HG03108 (cell line): ENCODE measurements around the gene ZNF561.
A peak's percentile ranks its signal among the peaks of the same experiment; 100 is the strongest.
"Not testable (repeated sequence)": the region's sequence is repeated elsewhere in the genome, so short reads cannot be mapped to it uniquely, and the experiment has no call there.

Source experiments
- ATAC-seq: cut with Tn5 transposase; IDR thresholded peaks from one replicate; pipeline ENCODE4 v1.9.1; 2021; ENCODE audit warnings: moderate library complexity; ENCODE audit not compliant: unreplicated experiment

ZNF561 gene

GRCh38 chr19:9621156-9622037 lies at the start of gene ZNF561:
Gene ZNF561, minus strand, starts transcription at chr19:9621232. Its CDS starts 1,776 bp downstream, at chr19:9619456.
- peak; percentile 63 for ATAC-seq

- ATAC-seq: no peak
These were observed 47.5 kb upstream of the ZNF561 start for GRCh38 chr19:9668544-9668943.

GRCh38 chr19:9667898-9668297 lies 46.9 kb upstream of the ZNF561 start:
- no peak for ATAC-seq

DNA sequence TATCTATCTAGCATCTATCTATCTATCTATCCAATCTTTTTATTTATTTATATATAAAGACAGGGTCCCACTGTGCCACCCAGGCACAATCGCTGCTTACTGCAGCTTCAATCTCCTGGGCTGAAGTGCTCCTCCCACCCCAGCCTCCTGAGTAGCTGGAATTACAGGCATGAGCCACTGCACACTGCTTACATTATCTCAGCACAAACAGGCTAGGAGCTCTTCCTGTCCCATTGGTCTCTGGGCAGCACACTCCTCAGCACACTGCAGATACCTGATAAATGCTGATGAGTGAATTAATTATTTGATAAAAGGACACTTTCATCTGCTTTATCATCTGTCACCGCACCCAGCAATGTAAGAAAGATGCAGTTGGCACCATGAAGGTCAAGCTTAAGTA lies 37.7 kb upstream of the ZNF561 start:
- no peak for ATAC-seq

GRCh38 chr19:9653066-9653555 lies 32.1 kb upstream of the ZNF561 start:
- ATAC-seq: not testable (repeated sequence)

GRCh38 chr19:9651464-9651863 lies 30.4 kb upstream of the ZNF561 start:
- not testable (repeated sequence) for ATAC-seq

- no peak for ATAC-seq
These were observed 29.3 kb upstream of the ZNF561 start for GRCh38 chr19:9650345-9650744.

- no peak for ATAC-seq
These were observed 24.4 kb upstream of the ZNF561 start for GRCh38 chr19:9645472-9645871.

- ATAC-seq: no peak
These were observed 23.4 kb upstream of the ZNF561 start for GRCh38 chr19:9644472-9644871.

GRCh38 chr19:9641810-9642209 lies 20.8 kb upstream of the ZNF561 start:
- ATAC-seq: no peak

- ATAC-seq: no peak
These were observed 19.9 kb upstream of the ZNF561 start for GRCh38 chr19:9640956-9641355.

- ATAC-seq: no peak
These were observed 15.0 kb upstream of the ZNF561 start for GRCh38 chr19:9636018-9636417.

DNA sequence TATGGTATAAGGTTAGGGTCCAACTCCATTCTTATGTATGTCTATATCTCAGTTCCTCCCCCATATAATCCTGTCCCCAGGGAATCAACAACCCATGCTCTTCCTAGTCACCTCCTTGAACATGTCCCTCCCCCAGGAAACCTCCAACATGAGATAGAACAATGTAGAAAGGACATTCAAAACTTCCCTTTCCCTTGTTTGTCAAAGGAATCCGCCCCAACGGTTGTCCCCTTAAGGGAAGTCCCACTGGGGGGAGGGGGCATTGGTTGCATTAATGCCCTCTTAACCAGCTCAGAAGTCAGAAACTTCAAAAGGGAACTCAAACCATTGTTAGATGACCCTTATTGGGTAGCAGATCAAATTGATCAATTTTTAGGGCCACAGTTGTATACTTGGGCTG lies 6.8 kb upstream of the ZNF561 start:
- no peak for ATAC-seq

- no peak for ATAC-seq
These were observed 1.5 kb upstream of the ZNF561 start for GRCh38 chr19:9622531-9622930.

DNA sequence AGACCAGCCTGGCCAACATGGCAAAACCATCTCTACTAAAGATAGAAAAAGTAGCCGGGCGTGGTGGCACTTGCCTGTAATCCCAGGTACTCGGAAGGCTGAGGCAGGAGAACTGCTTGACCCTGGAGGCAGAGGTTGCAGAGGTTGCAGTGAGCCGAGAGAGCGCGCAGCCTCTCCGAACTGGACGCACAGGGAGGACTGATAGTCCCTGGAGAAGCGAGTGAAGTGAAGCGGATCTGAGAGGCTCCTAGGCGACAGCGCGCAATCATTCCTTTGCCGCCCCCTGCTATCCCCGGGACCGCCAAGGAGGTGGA lies 233 bp downstream of the ZNF561 start:
- ATAC-seq: no peak

GRCh38 chr19:9615844-9616243 lies 5.2 kb downstream of the ZNF561 start:
- no peak for ATAC-seq

DNA sequence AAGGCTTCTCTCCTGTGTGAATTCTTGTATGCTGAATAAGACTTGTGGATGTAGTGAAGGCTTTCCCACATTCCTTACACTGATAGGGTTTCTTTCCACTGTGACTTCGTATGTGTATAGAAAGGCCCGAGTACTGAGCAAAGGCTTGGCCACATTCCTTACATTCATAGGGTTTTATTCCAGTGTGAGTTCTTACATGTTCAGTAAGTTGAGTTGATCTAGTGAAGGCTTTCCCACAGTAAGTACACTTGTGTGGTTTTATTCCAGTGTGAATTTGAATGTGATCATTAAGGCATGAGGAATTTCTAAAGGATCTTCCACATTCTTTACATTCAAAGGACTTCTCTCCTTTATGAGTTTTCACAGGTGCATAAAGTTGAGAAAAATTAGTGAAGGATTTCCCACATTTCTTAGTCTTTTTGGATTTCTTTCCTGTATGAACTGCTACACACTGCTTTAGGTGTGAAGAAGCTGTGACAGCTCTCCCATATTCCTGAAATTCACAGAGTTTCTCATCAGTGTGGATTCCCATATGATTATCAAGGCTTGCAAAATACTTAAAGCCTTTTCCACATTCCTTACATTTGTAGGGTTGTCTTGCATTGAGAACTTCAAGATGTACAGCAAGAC lies 10.4 kb downstream of the ZNF561 start:
- no peak for ATAC-seq

DNA sequence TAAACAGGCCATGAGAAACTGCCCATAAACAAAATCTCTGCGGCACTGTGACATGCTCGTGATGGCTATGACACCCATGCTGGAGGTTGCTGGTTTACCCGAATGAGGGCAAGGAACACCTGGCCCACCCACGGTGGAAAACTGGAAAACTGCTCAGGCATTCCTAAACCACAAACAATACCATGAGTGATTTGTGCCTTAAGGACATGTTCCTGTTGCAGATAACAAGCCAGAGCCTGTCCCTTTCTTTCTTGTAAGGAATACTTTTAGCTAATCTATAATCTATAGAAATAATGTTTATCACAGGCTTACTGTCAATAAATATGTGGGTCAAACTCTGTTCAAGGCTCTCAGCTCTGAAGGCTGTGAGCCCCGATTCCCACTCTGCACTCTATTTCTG lies 12.1 kb downstream of the ZNF561 start:
- ATAC-seq: no peak

- ATAC-seq: no peak
These were observed 24.0 kb downstream of the ZNF561 start for GRCh38 chr19:9597027-9597426.

DNA sequence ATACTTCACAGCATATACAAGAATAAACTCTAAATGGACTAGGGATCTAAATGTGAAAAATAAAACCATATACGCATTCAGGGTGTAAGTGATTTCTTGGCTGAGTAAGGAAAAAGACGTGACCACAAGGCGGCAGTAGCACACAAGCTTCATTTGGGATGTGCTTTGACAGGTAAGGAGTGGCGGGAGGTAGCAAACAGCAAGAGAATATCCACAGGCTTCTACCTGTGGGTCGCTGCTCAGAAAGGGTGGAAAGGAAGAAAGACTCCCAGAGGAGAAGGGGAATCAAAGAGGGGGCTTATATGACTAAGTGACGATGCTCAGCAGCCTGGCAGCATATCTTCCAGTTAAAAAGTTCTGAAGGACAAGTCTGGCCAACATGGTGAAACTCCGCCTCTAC lies 34.3 kb downstream of the ZNF561 start:
- ATAC-seq: no peak

- ATAC-seq: peak; percentile 81
These were observed 36.8 kb downstream of the ZNF561 start, which contains the start of gene ZNF121 for GRCh38 chr19:9584073-9584833. Gene ZNF121, minus strand, starts transcription at chr19:9584504. Its CDS starts 16,407 bp downstream, at chr19:9568097.
